WTC11 (cell line): ENCODE measurements around the gene BAIAP2L2. TPM values are rescaled to one million over a fixed set of nuclear protein-coding genes. Genes with fewer than 3 reads are reported as not detected.

Experiments
- ATAC-seq: fragments of 200-7000 bp; cut with Tn5 transposase; 2 replicates; pipeline ENCODE4 v1.10.0; 2021; ENCODE audit warnings: mild to moderate bottlenecking, moderate library complexity
- CTCF ChIA-PET: fragments of 300-600 bp; sonication (Branson Sonifier 250); formaldehyde crosslinking; loops from one replicate; lab custom pipeline; 2021; ENCODE audit warnings: antibody characterized with exemption; lab: Charles Lee
- POLR2A ChIA-PET: fragments of 350-600 bp; sonication (Branson Sonifier 250); formaldehyde crosslinking; loops from one replicate; lab custom pipeline; 2021; ENCODE audit warnings: antibody characterized with exemption; lab: Charles Lee
- DNase-seq: peaks from one replicate; pipeline ENCODE4 v3.0.0; 2021; ENCODE audit warnings: low spot score
- H3K27ac Mint-ChIP-seq: 2 replicates; pipeline ENCODE4 v1.8.0; 2021; ENCODE audit warnings: mixed read lengths
- H3K27me3 Mint-ChIP-seq: 2 replicates; pipeline ENCODE4 v1.8.0; 2021; ENCODE audit warnings: low read depth, mild to moderate bottlenecking, moderate library complexity, mixed read lengths
- H3K36me3 Mint-ChIP-seq: 2 replicates; pipeline ENCODE4 v1.8.0; 2021; ENCODE audit warnings: mixed read lengths
- H3K4me1 Mint-ChIP-seq: 2 replicates; pipeline ENCODE4 v1.8.0; 2022; ENCODE audit warnings: mixed read lengths
- H3K4me3 Mint-ChIP-seq: 2 replicates; pipeline ENCODE4 v1.8.0; 2021; ENCODE audit warnings: mild to moderate bottlenecking, moderate library complexity, mixed read lengths
- H3K9me3 Mint-ChIP-seq: 2 replicates; pipeline ENCODE4 v1.8.0; 2021; ENCODE audit warnings: mixed read lengths
- CREB1 ChIP-seq: sonication (generic); formaldehyde crosslinking; IDR thresholded peaks from 2 replicates; pipeline ENCODE4 v1.8.0; 2023; ENCODE audit warnings: mild to moderate bottlenecking, missing genetic modification reagents
- E2F1 ChIP-seq: sonication (generic); formaldehyde crosslinking; IDR thresholded peaks from 2 replicates; pipeline ENCODE4 v1.8.0; 2022; ENCODE audit warnings: mild to moderate bottlenecking, missing genetic modification reagents
- E2F4 ChIP-seq: sonication (generic); formaldehyde crosslinking; IDR thresholded peaks from 2 replicates; pipeline ENCODE4 v1.8.1; 2022; ENCODE audit warnings: low read depth, mild to moderate bottlenecking, moderate library complexity, missing genetic modification reagents, borderline replicate concordance
- FOXJ3 ChIP-seq: sonication (generic); formaldehyde crosslinking; IDR thresholded peaks from 2 replicates; pipeline ENCODE4 v1.9.0; 2021; ENCODE audit warnings: missing genetic modification reagents, mild to moderate bottlenecking, borderline replicate concordance
- IRF1 ChIP-seq: sonication (generic); formaldehyde crosslinking; IDR thresholded peaks from 2 replicates; pipeline ENCODE4 v1.8.0; 2023; ENCODE audit warnings: missing genetic modification reagents
- RELA ChIP-seq: sonication (generic); formaldehyde crosslinking; IDR thresholded peaks from 2 replicates; pipeline ENCODE4 v1.8.1; 2022; ENCODE audit warnings: missing genetic modification reagents, mild to moderate bottlenecking, borderline replicate concordance
- RORB ChIP-seq: fragments of 250-450 bp; sonication (Bioruptor Pico); IDR thresholded peaks from 2 replicates; pipeline ENCODE4 v1.9.0; 2021; ENCODE audit warnings: mild to moderate bottlenecking
- TCF7 ChIP-seq: sonication (generic); formaldehyde crosslinking; IDR thresholded peaks from 2 replicates; pipeline ENCODE4 v1.8.0; 2022; ENCODE audit warnings: mild to moderate bottlenecking, low read depth, missing genetic modification reagents, moderate library complexity
- USF2 ChIP-seq: sonication (generic); formaldehyde crosslinking; IDR thresholded peaks from 2 replicates; pipeline ENCODE4 v1.8.1; 2023; ENCODE audit warnings: mild to moderate bottlenecking, missing genetic modification reagents, moderate library complexity
- ZNF232 ChIP-seq: sonication (generic); formaldehyde crosslinking; IDR thresholded peaks from 2 replicates; pipeline ENCODE4 v1.8.0; 2022; ENCODE audit warnings: mild to moderate bottlenecking, missing genetic modification reagents
- total RNA-seq: library from RNA; stranded (reverse); gene quantifications from 3 replicates; pipeline ENCODE4 v1.2.3, GENCODE V29; 2021
- TF ChIP-seq, protein P1 (sequence below): sonication (generic); formaldehyde crosslinking; IDR thresholded peaks from 2 replicates; pipeline ENCODE4 v1.8.1; 2022; ENCODE audit warnings: missing genetic modification reagents, borderline replicate concordance

Gene BAIAP2L2
- total RNA-seq, 1 experiment from 2014 or later: 3.0 TPM

GRCh38 chr22:38114484-38115398, 4.3 kb upstream of the BAIAP2L2 start (continued):
- TF ChIP-seq, protein P1, sequence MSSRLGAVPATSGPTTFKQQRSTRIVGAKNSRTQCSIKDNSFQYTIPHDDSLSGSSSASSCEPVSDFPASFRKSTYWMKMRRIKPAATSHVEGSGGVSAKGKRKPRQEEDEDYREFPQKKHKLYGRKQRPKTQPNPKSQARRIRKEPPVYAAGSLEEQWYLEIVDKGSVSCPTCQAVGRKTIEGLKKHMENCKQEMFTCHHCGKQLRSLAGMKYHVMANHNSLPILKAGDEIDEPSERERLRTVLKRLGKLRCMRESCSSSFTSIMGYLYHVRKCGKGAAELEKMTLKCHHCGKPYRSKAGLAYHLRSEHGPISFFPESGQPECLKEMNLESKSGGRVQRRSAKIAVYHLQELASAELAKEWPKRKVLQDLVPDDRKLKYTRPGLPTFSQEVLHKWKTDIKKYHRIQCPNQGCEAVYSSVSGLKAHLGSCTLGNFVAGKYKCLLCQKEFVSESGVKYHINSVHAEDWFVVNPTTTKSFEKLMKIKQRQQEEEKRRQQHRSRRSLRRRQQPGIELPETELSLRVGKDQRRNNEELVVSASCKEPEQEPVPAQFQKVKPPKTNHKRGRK: no peak
- TF ChIP-seq CREB1 (CRISPR knock-in tag): no peak
- TF ChIP-seq, all 79 proteins: peak for 3

GRCh38 chr22:38112381-38112780, 1.9 kb upstream of the BAIAP2L2 start:
- Mint-ChIP-seq H3K27ac (no peak overlapping the region), H3K9me3 (no peaks in the 10 kb centered on the region), H3K4me3 (no peak overlapping the region), H3K27me3 (no peaks in the 10 kb centered on the region; the same call in 1 of the 2 replicates)
- POLR2A ChIA-PET: interaction anchor here (0.7 kb wide), 1 partner anchor 47 kb away, joined by 4 read pairs; no protein-coding TSS in a partner anchor
- CTCF ChIA-PET: interaction anchor here (0.6 to 11.1 kb wide), 4 partner anchors 12 to 64 kb away, joined by 3 to 222 read pairs (median 24); no protein-coding TSS in a partner anchor
- no peak for ATAC-seq
- TF ChIP-seq IRF1 (no peak), E2F1 (CRISPR knock-in tag) (no peak), FOXJ3 (CRISPR knock-in tag) (no peak), RELA (CRISPR knock-in tag) (no peak), TCF7 (CRISPR knock-in tag) (no peak), E2F4 (CRISPR knock-in tag) (no peak)
- TF ChIP-seq, all 79 proteins: peak for 0
- Mint-ChIP-seq H3K4me1 (peaks cover 7% of the 10 kb centered on the region), H3K36me3 (no peaks in the 10 kb centered on the region)
- DNase-seq: no peak

GRCh38 chr22:38111925-38112355, 1.5 kb upstream of the BAIAP2L2 start:
- TF ChIP-seq RORB (CRISPR knock-in tag): no peak
- TF ChIP-seq ZNF232: no peak
- no peak for TF ChIP-seq USF2
- CTCF ChIA-PET: interaction anchor here (1.8 to 11.1 kb wide), 3 partner anchors 11 to 70 kb away, joined by 5 to 222 read pairs (median 11); partner anchors contain the start of gene PLA2G6
- no peaks in the 10 kb centered on the region for H3K36me3 Mint-ChIP-seq
- no peak overlapping the region for H3K4me3 Mint-ChIP-seq
- DNase-seq (no peak), ATAC-seq (no peak)
- H3K27ac Mint-ChIP-seq: no peak overlapping the region
- H3K27me3 Mint-ChIP-seq: no peaks in the 10 kb centered on the region; the same call in 1 of the 2 replicates
- peaks cover 7% of the 10 kb centered on the region for H3K4me1 Mint-ChIP-seq
- POLR2A ChIA-PET: no interaction called here
- no peaks in the 10 kb centered on the region for H3K9me3 Mint-ChIP-seq
